ENCODE results near the gene FNDC10. TPM values are rescaled to one million over a fixed set of nuclear protein-coding genes. Genes with fewer than 3 reads are reported as not detected.

FNDC10 gene
- total RNA-seq, 2 experiments from 2014 or later, result 1.5 to 1.6 TPM

GRCh38 chr1:1577367-1578011 is 22.4 kb downstream of the FNDC10 start:
- no peaks in the 10 kb centered on the region for H3K27me3 Mint-ChIP-seq
- intact Hi-C loops (cut with micrococcal nuclease), result no loop called here
- ChIA-PET CTCF (interaction anchor here (1.2 kb wide), 1 partner anchor 26 kb away, joined by 3 read pairs; no protein-coding TSS in a partner anchor), POLR2A (interaction anchor here (1.0 kb wide), 1 partner anchor 37 kb away, joined by 4 read pairs; no protein-coding TSS in a partner anchor)
- no peaks in the 10 kb centered on the region for H3K9me3 Mint-ChIP-seq
- no peak for DNase-seq
- H3K4me1 Mint-ChIP-seq (ENCODE audit: low read depth), result peaks cover 14% of the 10 kb centered on the region
- H3K36me3 Mint-ChIP-seq, result peaks cover 4% of the 10 kb centered on the region
- no peak overlapping the region for H3K27ac Mint-ChIP-seq
- H3K4me3 Mint-ChIP-seq, result no peak overlapping the region

- Mint-ChIP-seq H3K4me1 (ENCODE audit: low read depth) (peaks cover 27% of the 10 kb centered on the region), H3K27me3 (no peaks in the 10 kb centered on the region), H3K4me3 (peak within 1 kb of the TSS; percentile 94), H3K27ac (peak within 1 kb of the TSS; percentile 96), H3K36me3 (peaks cover 11% of the 10 kb centered on the region), H3K9me3 (no peaks in the 10 kb centered on the region)
- intact Hi-C loops (cut with micrococcal nuclease), result loop anchor here (1.0 to 5.0 kb wide), 3 partner anchors 40 to 147 kb away; partner anchors contain the start of genes ATAD3A, CDK11A and MIB2
- ChIA-PET POLR2A (interaction anchor here (0.9 kb wide), 1 partner anchor 22 kb away, joined by 3 read pairs; no protein-coding TSS in a partner anchor), CTCF (no interaction called here)
- peak; percentile 94 for DNase-seq
Observed at GRCh38 chr1:1574721-1575537, 25.0 kb downstream of the FNDC10 start, which contains the start of gene SSU72. Gene SSU72 (minus strand): TSS chr1:1574863. CDS start chr1:1574557, 306 bp downstream.

GRCh38 chr1:1573843-1574720 is 25.9 kb downstream of the FNDC10 start:
- POLR2A ChIA-PET, result interaction anchor here (0.9 kb wide), 1 partner anchor 23 kb away, joined by 3 read pairs; no protein-coding TSS in a partner anchor

GRCh38 chr1:1569341-1569740 is 30.6 kb downstream of the FNDC10 start:
- CTCF ChIA-PET, result no interaction called here

More at GRCh38 chr1:1573843-1574720, 25.9 kb downstream of the FNDC10 start:
- intact Hi-C loops (cut with micrococcal nuclease), result loop anchor here (1.0 to 5.0 kb wide), 3 partner anchors 41 to 148 kb away; partner anchors contain the start of genes ATAD3A, CDK11A and MIB2
- peak overlapping the region; percentile 94 for H3K27ac Mint-ChIP-seq
- CTCF ChIA-PET, result no interaction called here
- peak overlapping the region; percentile 88 for H3K4me3 Mint-ChIP-seq
- no peaks in the 10 kb centered on the region for H3K27me3 Mint-ChIP-seq
- no peaks in the 10 kb centered on the region for H3K9me3 Mint-ChIP-seq
- peak; percentile 79 for DNase-seq
- H3K36me3 Mint-ChIP-seq, result peaks cover 13% of the 10 kb centered on the region
- peaks cover 36% of the 10 kb centered on the region for H3K4me1 Mint-ChIP-seq (ENCODE audit: low read depth)

GRCh38 chr1:1567891-1568291 is 32.0 kb downstream of the FNDC10 start:
- Mint-ChIP-seq H3K27me3 (no peaks in the 10 kb centered on the region), H3K36me3 (peaks cover 26% of the 10 kb centered on the region), H3K4me3 (no peak overlapping the region), H3K27ac (no peak overlapping the region), H3K4me1 (ENCODE audit: low read depth) (peaks cover 39% of the 10 kb centered on the region), H3K9me3 (no peaks in the 10 kb centered on the region)
- CTCF ChIA-PET, result interaction anchor here (0.6 kb wide), 1 partner anchor 75 kb away, joined by 3 read pairs; no protein-coding TSS in a partner anchor
- intact Hi-C loops (cut with micrococcal nuclease), result no loop called here
- no peak for DNase-seq
- POLR2A ChIA-PET, result interaction anchor here (0.6 kb wide), 1 partner anchor 46 kb away, joined by 3 read pairs; no protein-coding TSS in a partner anchor

More at GRCh38 chr1:1569341-1569740, 30.6 kb downstream of the FNDC10 start:
- peaks cover 22% of the 10 kb centered on the region for H3K36me3 Mint-ChIP-seq
- no peaks in the 10 kb centered on the region for H3K27me3 Mint-ChIP-seq
- DNase-seq, result no peak
- intact Hi-C loops (cut with micrococcal nuclease), result no loop called here
- H3K9me3 Mint-ChIP-seq, result no peaks in the 10 kb centered on the region
- no peak overlapping the region for H3K4me3 Mint-ChIP-seq
- peaks cover 42% of the 10 kb centered on the region for H3K4me1 Mint-ChIP-seq (ENCODE audit: low read depth)
- POLR2A ChIA-PET, result no interaction called here
- no peak overlapping the region for H3K27ac Mint-ChIP-seq

- intact Hi-C loops (cut with micrococcal nuclease), result no loop called here
- Mint-ChIP-seq H3K4me1 (ENCODE audit: low read depth) (peaks cover 37% of the 10 kb centered on the region), H3K27ac (peak overlapping the region; percentile 45), H3K4me3 (no peak overlapping the region), H3K9me3 (no peaks in the 10 kb centered on the region), H3K27me3 (no peaks in the 10 kb centered on the region), H3K36me3 (peaks cover 26% of the 10 kb centered on the region)
- ChIA-PET CTCF (interaction anchor here (0.6 kb wide), 1 partner anchor 74 kb away, joined by 3 read pairs; no protein-coding TSS in a partner anchor), POLR2A (no interaction called here)
- DNase-seq, result no peak
Observed at GRCh38 chr1:1567152-1567875, 32.6 kb downstream of the FNDC10 start.

GRCh38 chr1:1565340-1565739 is 34.6 kb downstream of the FNDC10 start:
- no peaks in the 10 kb centered on the region for H3K27me3 Mint-ChIP-seq
- intact Hi-C loops (cut with micrococcal nuclease), result no loop called here
- DNase-seq, result no peak
- POLR2A ChIA-PET, result no interaction called here
- no peaks in the 10 kb centered on the region for H3K9me3 Mint-ChIP-seq
- peaks cover 28% of the 10 kb centered on the region for H3K4me1 Mint-ChIP-seq (ENCODE audit: low read depth)
- CTCF ChIA-PET, result interaction anchor here (0.7 kb wide), 1 partner anchor 22 kb away, joined by 4 read pairs; no protein-coding TSS in a partner anchor
- H3K36me3 Mint-ChIP-seq, result peaks cover 30% of the 10 kb centered on the region
- H3K27ac Mint-ChIP-seq, result no peak overlapping the region
- H3K4me3 Mint-ChIP-seq, result no peak overlapping the region

GRCh38 chr1:1564268-1564667 is 35.7 kb downstream of the FNDC10 start:
- ChIA-PET POLR2A (interaction anchor here (0.5 kb wide), 1 partner anchor 201 kb away, joined by 3 read pairs; no protein-coding TSS in a partner anchor), CTCF (no interaction called here)
- intact Hi-C loops (cut with micrococcal nuclease), result no loop called here
- H3K36me3 Mint-ChIP-seq, result peaks cover 27% of the 10 kb centered on the region
- H3K9me3 Mint-ChIP-seq, result no peaks in the 10 kb centered on the region
- H3K27me3 Mint-ChIP-seq, result no peaks in the 10 kb centered on the region
- DNase-seq, result no peak
- H3K27ac Mint-ChIP-seq, result no peak overlapping the region
- no peak overlapping the region for H3K4me3 Mint-ChIP-seq
- H3K4me1 Mint-ChIP-seq (ENCODE audit: low read depth), result peaks cover 17% of the 10 kb centered on the region

GRCh38 chr1:1563688-1564087 is 36.2 kb downstream of the FNDC10 start:
- Mint-ChIP-seq H3K27ac (no peak overlapping the region), H3K9me3 (no peaks in the 10 kb centered on the region), H3K4me1 (ENCODE audit: low read depth) (peaks cover 15% of the 10 kb centered on the region), H3K36me3 (peaks cover 27% of the 10 kb centered on the region), H3K4me3 (no peak overlapping the region), H3K27me3 (no peaks in the 10 kb centered on the region)
- POLR2A ChIA-PET, result no interaction called here
- DNase-seq, result no peak
- intact Hi-C loops (cut with micrococcal nuclease), result no loop called here
- CTCF ChIA-PET, result interaction anchor here (0.9 kb wide), 1 partner anchor 17 kb away, joined by 3 read pairs; no protein-coding TSS in a partner anchor

GRCh38 chr1:1562556-1563195 is 37.3 kb downstream of the FNDC10 start:
- POLR2A ChIA-PET, result interaction anchor here (0.6 kb wide), 1 partner anchor 9 kb away, joined by 4 read pairs; no protein-coding TSS in a partner anchor
- no peaks in the 10 kb centered on the region for H3K9me3 Mint-ChIP-seq

More at GRCh38 chr1:1562556-1563195, 37.3 kb downstream of the FNDC10 start:
- Mint-ChIP-seq H3K27ac (no peak overlapping the region), H3K4me3 (no peak overlapping the region), H3K36me3 (peaks cover 27% of the 10 kb centered on the region), H3K27me3 (no peaks in the 10 kb centered on the region), H3K4me1 (ENCODE audit: low read depth) (peaks cover 12% of the 10 kb centered on the region)
- no peak for DNase-seq
- intact Hi-C loops (cut with micrococcal nuclease), result no loop called here
- CTCF ChIA-PET, result interaction anchor here (0.9 kb wide), 1 partner anchor 16 kb away, joined by 3 read pairs; no protein-coding TSS in a partner anchor
